ENCODE data around the gene SUGCT.
"Not testable (repeated sequence)": the region's sequence is repeated elsewhere in the genome, so short reads cannot be mapped to it uniquely, and the experiment has no call there.

SUGCT gene

GRCh38 chr7:40200791-40201190, 66.0 kb downstream of the SUGCT start:
- no peak for DNase-seq (ENCODE audit: low read depth in 2 of 2)

- no peak for DNase-seq (ENCODE audit: low read depth in 2 of 2)
These were observed 68.0 kb downstream of the SUGCT start for GRCh38 chr7:40202851-40203250.

- DNase-seq (ENCODE audit: low read depth in 2 of 2) = no peak
These were observed 69.8 kb downstream of the SUGCT start for GRCh38 chr7:40204581-40204980.

DNA sequence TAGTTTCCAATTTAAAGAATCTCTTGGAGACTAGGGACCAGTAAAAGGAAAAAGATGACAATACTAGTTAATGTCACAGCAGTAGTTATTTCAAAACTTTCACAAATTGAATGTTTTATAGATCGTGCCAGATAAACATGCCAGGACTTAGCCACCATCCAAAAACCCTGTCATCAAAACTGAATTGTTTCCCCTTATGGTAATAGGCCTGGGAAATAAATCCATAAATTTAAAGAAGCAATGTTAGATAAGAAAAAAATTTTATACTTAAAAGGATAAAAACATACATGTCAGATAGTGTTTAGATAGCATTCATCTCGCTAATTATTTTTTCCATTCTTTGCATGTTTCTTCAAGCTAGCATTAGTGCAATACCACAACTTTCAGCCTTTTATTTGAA, 71.2 kb downstream of the SUGCT start:
- DNase-seq (ENCODE audit: low read depth in 2 of 2) = no peak

DNA sequence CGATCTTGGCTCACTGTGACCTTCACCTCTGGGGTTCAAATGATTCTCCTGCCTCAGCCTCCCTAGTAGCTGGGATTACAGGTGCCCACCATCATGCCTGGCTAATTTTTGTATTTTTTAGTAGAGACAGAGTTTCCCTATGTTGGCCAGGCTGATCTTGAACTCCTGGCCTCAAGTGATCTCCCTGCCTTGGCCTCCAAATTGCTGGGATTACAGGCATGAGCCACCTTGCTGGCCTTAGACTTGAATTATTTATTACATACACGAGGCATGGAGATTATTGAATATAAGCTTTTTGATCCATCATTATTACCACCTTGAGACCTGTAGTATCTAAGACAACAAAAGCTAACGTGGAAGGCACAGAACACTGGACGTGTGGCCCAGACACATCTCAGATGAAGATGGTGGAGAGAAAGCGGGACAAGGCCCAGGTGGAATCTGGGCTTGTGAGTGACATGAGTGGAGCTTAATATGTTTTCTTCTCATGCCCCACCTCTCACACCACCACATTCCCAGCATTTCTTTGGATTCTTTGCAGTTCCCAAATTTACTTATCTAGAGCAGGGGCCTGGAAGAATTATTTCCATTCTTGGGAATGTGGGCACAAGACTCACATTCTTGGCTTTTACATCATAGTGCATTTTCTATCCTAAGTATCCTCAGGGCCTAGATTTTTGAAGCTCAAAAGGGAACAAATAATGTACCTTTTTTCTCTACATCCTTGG, 76.6 kb downstream of the SUGCT start:
- DNase-seq (ENCODE audit: low read depth in 2 of 2) = no peak

- DNase-seq (ENCODE audit: low read depth in 2 of 2) = no peak
These were observed 78.5 kb downstream of the SUGCT start for GRCh38 chr7:40213291-40213690.

DNA sequence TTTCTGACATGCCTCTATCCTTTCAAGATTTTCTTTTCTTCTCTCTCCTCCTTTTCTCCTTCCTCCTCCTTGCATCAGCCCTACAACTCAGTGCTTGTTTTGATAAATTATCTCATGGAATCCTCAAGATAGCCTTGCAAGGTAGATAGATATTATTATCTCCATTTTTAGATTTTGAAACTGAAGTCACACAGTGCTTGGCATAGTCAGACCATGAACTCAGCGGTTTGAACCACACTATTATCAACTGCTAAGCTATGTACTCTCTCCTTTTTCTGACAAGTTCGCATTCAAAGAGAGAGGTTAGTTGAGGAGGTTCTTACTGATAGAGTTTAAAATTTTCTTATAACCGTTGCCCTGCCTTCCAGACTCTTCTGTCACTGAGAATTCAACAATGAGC, 79.1 kb downstream of the SUGCT start:
- no peak for DNase-seq (ENCODE audit: low read depth in 2 of 2)

GRCh38 chr7:40218612-40219011, 83.8 kb downstream of the SUGCT start:
- not testable (repeated sequence) for DNase-seq (ENCODE audit: low read depth in 2 of 2)

DNA sequence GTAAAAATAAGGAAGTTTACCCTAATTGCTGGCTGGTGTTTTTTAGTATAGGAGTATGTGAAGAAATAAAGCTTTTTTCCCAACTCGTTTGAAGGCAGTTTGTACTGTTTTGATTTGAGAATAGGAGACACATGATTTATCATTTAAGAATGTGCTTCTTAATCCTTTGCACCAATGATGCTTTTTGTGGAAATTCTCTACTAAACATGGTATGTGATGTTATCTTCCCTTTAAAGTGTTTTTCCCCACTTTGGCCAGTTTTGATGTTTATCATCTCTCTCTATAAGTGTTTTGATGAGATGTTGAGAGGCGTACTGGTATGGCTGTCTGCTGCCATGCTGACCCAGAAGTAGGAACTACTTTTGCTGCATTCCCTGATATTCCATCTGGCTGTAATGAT, 85.1 kb downstream of the SUGCT start:
- no peak for DNase-seq (ENCODE audit: low read depth in 2 of 2)

- DNase-seq (ENCODE audit: low read depth in 2 of 2) = no peak
These were observed 85.7 kb downstream of the SUGCT start for GRCh38 chr7:40220421-40220911.

GRCh38 chr7:40221836-40222235, 87.0 kb downstream of the SUGCT start:
- DNase-seq (ENCODE audit: low read depth in 2 of 2) = no peak

DNA sequence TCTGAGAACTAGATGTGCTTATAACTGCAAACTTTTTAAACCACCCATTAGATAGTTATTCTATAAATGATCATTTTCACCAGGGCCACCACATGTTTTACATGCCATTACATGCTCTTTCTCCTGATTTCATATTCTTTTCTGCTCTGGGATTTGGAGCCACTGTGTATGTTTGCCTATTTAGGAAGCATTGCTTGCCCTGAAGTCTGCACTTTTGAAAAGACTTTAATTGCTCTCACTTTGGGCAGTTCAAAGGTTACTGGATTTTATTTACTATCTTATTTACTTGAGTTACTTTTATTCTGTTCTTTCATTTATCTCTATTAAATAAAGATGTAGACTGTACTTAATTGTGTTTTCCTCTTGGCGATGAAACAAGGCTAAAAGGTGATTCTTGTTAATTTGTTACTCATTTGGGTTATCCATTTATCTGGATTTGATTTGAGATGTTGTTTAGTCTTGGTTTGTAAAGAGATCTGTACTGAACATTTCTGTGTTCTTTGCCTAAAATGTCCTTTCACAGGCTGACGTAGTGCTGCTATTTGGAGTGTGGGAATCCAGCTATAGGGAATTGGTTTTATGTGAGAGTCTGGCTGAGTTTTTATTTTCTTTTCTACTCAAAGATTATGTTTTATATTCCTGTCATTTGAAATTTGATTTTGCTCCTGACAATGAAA, 88.8 kb downstream of the SUGCT start:
- DNase-seq (ENCODE audit: low read depth in 2 of 2) = no peak

DNA sequence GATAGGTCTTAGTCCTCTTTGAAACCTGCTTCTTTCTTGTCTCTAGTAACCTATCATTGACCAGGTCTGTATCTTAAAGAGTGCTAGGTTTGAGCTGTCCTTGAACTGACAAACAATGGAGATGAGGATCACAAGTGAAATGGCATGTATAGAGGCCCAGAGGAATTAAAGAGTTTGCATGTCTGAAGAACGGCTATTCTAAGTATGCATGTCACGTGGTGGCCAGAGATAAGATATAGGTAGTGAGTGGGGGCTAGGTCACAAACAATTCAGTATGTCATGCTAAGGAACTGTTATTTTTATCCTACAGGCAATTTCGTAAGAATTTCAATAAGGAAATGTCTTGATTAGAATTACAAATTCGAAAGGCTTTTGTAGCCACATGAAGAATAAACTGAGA, 95.3 kb downstream of the SUGCT start:
- DNase-seq (ENCODE audit: low read depth in 2 of 2) = no peak

DNA sequence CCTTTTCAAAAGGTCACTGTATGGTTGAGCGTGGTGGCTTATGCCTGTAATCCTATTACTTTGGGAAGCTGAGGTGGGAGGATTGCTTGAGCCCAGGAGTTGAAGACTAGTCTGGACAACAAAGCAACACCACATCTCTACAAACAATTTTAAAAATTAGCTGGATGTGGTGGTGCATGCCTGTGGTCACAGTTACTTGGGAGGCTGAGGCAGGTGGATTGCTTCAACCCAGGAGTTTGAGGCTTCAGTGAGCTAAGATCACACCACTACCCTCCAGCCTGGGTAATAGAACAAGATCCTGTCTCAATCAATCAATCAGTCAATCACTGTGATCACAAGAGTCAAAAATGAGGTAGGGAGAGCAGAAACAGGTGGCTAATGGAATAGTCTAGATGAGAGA, 97.0 kb downstream of the SUGCT start:
- no peak for DNase-seq (ENCODE audit: low read depth in 2 of 2)

- DNase-seq (ENCODE audit: low read depth in 2 of 2) = no peak
These were observed 97.6 kb downstream of the SUGCT start for GRCh38 chr7:40232242-40232893.

DNA sequence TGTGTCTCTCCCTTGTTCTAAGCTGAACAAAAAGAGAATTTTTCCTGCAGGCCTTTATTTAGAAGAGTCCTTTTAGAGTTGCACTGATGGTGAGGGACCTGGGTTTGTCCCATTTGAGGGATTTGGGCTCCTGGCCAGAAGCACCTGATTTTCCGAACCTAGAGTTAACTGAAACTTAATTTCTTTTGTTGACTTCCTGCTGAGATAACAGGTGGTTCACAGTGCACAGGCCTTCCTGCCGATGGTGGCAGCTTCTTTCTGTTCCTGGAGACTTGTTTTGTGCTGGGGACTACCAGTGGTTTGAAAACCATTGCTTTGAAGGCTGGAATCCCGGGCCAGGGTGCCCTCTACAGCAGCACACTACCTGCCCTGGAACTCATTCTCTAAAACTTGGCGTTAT, 99.2 kb downstream of the SUGCT start:
- DNase-seq (ENCODE audit: low read depth in 2 of 2) = no peak

DNA sequence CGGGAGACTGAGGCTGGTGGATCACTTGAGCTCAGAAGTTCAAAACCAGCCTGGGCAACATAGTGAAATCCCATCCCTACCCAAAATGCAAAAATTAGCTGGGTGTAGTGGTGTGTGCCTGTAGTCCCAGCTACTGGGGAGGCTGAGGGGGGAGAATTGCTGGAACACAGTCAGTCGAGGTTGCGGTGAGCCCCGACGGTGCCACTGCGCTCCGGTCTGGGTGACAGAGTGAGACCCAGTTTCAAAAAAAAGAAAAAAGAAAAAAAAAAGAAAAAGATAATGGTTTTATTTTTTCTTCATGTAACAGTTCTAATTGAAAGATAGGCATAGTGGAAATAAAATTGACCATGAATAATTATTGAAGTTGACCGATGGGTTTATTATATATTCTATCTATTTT, 99.9 kb downstream of the SUGCT start:
- DNase-seq (ENCODE audit: low read depth in 2 of 2) = no peak

- DNase-seq (ENCODE audit: low read depth in 2 of 2) = no peak
These were observed 102.9 kb downstream of the SUGCT start for GRCh38 chr7:40237731-40238130.

DNA sequence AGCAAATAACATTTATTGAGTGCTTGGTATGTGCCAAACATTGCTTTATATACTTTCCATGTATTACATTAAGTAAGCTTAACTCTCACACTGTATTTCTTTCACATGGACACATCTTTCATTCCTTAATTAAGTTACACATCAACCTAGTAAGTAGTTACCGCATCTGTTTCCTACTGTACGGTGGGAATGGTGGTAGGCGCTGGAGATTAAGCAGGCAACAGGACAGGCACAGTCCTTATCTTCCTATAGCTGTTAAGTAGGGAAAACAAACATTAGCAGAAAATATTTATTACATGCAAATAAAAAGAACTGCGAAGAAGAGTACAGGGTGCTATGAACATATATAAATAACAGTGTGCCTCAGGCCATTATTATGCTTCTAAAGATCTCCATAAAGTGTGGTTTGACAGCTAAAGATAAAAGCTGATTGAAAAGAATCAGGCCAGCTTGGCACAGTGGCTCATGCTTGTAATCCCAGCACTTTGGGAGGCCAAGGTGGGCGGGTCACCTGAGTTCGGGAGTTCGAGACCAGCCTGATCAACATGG, 105.0 kb downstream of the SUGCT start:
- no peak for DNase-seq (ENCODE audit: low read depth in 2 of 2)

DNA sequence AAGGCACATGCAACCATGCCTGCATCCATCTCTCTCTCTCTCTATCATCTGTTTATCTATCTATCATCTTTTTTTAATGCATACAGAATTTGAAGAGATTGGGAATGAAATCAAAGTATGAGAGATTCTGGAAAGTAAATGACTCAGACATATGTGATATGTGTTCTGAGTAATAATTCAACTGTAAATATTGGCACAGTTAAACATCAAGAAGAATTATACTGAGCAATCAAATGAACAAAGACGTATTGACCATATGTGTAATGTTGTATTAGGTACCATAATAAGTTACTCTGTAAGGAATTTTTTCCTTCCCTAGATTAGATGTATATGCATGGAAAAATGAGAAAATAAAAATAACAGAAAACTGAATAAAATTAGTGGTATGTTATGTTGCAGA, 108.3 kb downstream of the SUGCT start:
- DNase-seq (ENCODE audit: low read depth in 2 of 2) = no peak

DNA sequence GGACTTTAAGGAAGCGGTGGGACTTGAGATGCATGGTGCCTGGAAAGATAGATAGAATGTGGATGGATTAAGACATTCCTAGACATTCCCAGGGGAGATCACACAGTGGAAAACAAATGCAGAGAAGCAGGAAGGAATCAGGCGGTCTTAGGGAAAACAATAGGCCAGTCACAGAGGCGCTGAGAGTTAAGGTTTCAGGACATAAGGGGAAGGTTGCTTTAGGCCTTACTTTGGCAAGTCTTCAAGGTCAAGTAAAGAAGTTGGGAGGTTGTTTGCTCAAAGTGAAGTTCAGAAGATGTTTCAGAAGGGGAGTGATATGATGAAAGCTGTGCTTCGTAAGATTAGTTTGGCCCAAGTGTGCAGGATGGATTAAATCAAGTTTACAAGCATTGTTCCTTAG, 109.4 kb downstream of the SUGCT start:
- no peak for DNase-seq (ENCODE audit: low read depth in 2 of 2)

- DNase-seq (ENCODE audit: low read depth in 2 of 2) = no peak
These were observed 113.9 kb downstream of the SUGCT start for GRCh38 chr7:40248681-40249080.

GRCh38 chr7:40253444-40253843, 118.6 kb downstream of the SUGCT start:
- not testable (repeated sequence) for DNase-seq (ENCODE audit: low read depth in 2 of 2)
